Right lung (tissue), 5 donors: Measurements from ENCODE around the gene EFCAB6. TPM values are rescaled to one million over a fixed set of nuclear protein-coding genes. Genes with fewer than 3 reads are reported as not detected.

Experiments
- DNase-seq, 2 donors: peaks; one replicate each; pipeline ENCODE4 v3.0.0-alpha.2; 2013
- polyA plus RNA-seq, 5 donors: library from polyadenylated mRNA; unstranded; fragments of 120-200 nt; gene quantifications; one replicate each; pipeline versions ENCODE4 v1.2.1 to v1.2.3, GENCODE V29; 2013; ENCODE audit warnings: inconsistent platforms in 1 of 5, low replicate concordance in 1 of 5; ENCODE audit not compliant: insufficient read length in 5 of 5, insufficient read depth in 1 of 5

EFCAB6 gene
- polyA plus RNA-seq, 5 donors = 3.4 to 5.9 (median 3.9) TPM

GRCh38 chr22:43749473-43749872 lies 62.6 kb downstream of the EFCAB6 start:
- no peak for DNase-seq

- DNase-seq = no peak
These were observed 64.2 kb downstream of the EFCAB6 start for GRCh38 chr22:43747877-43748276.

- DNase-seq = no peak
These were observed 65.0 kb downstream of the EFCAB6 start for GRCh38 chr22:43747058-43747457.

- DNase-seq = no peak
These were observed 66.2 kb downstream of the EFCAB6 start for GRCh38 chr22:43745783-43746356.

GRCh38 chr22:43745411-43745770 lies 66.7 kb downstream of the EFCAB6 start:
- no peak for DNase-seq

- DNase-seq = no peak
These were observed 67.2 kb downstream of the EFCAB6 start for GRCh38 chr22:43744700-43745410.

- no peak for DNase-seq
These were observed 68.0 kb downstream of the EFCAB6 start for GRCh38 chr22:43743929-43744643.

GRCh38 chr22:43743131-43743530 lies 69.0 kb downstream of the EFCAB6 start:
- DNase-seq = no peak

- no peak for DNase-seq
These were observed 69.8 kb downstream of the EFCAB6 start for GRCh38 chr22:43742154-43742950.

- DNase-seq = no peak
These were observed 71.4 kb downstream of the EFCAB6 start for GRCh38 chr22:43740587-43741270.

- DNase-seq = no peak
These were observed 72.2 kb downstream of the EFCAB6 start for GRCh38 chr22:43739851-43740379.

- no peak for DNase-seq
These were observed 74.8 kb downstream of the EFCAB6 start for GRCh38 chr22:43737150-43737828.

GRCh38 chr22:43736651-43737050 lies 75.5 kb downstream of the EFCAB6 start:
- no peak for DNase-seq

GRCh38 chr22:43734370-43735150 lies 77.5 kb downstream of the EFCAB6 start:
- no peak for DNase-seq

- DNase-seq = no peak
These were observed 79.0 kb downstream of the EFCAB6 start for GRCh38 chr22:43733138-43733537.

GRCh38 chr22:43731988-43732387 lies 80.1 kb downstream of the EFCAB6 start:
- no peak for DNase-seq

- DNase-seq = no peak
These were observed 85.1 kb downstream of the EFCAB6 start for GRCh38 chr22:43726964-43727543.

GRCh38 chr22:43726322-43726721 lies 85.8 kb downstream of the EFCAB6 start:
- DNase-seq = peak; percentile 23 to 40

GRCh38 chr22:43723816-43724215 lies 88.3 kb downstream of the EFCAB6 start:
- DNase-seq = no peak

GRCh38 chr22:43722444-43722843 lies 89.7 kb downstream of the EFCAB6 start:
- no peak for DNase-seq
